ENCODE results near the gene OR6K6.

Gene OR6K6

DNA sequence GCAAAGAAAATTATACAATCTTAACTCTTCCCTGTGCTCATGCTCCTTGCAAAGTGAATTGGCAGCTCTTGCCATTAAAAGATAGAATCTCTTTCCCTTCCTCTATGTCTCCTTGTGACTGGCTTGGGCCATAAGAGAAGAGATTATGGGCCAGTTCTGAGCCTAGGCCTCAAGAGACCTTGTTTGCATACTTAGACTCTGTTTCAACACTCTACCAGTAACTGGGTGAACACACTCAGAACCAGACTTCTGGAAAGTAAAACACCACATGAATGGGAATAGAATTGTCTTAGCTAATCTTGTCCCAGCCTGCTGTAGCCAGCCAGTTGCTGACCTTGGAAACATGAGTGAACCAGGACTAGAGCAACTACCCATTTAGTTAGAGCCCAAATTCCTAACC, 18.7 kb upstream of the OR6K6 start:
- no peak for DNase-seq (ENCODE audit: low read depth, low spot score)
- no peak overlapping the region for H3K4me3 ChIP-seq (ENCODE audit: low read depth, low read length)
- in situ Hi-C loops (cut with HindIII; ENCODE audit: low sequenced_read_pairs): no loop called here
- TF ChIP-seq, protein P1, sequence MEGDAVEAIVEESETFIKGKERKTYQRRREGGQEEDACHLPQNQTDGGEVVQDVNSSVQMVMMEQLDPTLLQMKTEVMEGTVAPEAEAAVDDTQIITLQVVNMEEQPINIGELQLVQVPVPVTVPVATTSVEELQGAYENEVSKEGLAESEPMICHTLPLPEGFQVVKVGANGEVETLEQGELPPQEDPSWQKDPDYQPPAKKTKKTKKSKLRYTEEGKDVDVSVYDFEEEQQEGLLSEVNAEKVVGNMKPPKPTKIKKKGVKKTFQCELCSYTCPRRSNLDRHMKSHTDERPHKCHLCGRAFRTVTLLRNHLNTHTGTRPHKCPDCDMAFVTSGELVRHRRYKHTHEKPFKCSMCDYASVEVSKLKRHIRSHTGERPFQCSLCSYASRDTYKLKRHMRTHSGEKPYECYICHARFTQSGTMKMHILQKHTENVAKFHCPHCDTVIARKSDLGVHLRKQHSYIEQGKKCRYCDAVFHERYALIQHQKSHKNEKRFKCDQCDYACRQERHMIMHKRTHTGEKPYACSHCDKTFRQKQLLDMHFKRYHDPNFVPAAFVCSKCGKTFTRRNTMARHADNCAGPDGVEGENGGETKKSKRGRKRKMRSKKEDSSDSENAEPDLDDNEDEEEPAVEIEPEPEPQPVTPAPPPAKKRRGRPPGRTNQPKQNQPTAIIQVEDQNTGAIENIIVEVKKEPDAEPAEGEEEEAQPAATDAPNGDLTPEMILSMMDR (IDR thresholded peaks at IDR 0.05; ENCODE audit: low read depth, low read length): no peak

DNA sequence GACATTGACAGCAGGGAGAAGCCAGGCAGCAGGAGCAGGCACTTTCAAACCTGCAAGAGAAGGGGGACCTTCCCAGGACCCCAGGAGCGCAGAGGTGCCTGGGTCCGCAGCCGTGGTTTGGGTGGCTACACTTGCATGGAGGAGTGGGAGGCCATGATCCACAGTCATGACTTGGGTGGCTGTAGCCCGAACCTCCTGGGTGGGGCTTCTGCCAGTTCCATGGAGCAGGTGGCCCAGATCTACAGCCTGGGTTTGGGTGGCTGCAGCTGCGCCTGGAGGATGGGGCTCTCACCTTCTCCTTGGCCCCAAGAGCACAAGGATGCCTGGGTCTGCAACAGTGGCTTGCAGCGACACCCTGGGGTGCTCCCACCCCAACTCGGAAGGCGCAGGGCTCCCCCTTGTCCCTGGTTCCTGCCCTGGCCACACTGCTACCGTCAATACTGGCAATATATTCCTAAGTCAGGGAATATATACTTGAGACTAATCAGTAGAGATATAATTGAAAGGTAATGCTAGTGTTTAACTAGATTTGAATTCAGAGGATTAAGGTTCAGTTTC, 2.3 kb upstream of the OR6K6 start:
- TF ChIP-seq, protein P1 (IDR thresholded peaks at IDR 0.05; ENCODE audit: low read depth, low read length): no peak
- DNase-seq (ENCODE audit: low read depth, low spot score): no peak
- H3K4me3 ChIP-seq (ENCODE audit: low read depth, low read length): no peak overlapping the region
- in situ Hi-C loops (cut with HindIII; ENCODE audit: low sequenced_read_pairs): no loop called here

DNA sequence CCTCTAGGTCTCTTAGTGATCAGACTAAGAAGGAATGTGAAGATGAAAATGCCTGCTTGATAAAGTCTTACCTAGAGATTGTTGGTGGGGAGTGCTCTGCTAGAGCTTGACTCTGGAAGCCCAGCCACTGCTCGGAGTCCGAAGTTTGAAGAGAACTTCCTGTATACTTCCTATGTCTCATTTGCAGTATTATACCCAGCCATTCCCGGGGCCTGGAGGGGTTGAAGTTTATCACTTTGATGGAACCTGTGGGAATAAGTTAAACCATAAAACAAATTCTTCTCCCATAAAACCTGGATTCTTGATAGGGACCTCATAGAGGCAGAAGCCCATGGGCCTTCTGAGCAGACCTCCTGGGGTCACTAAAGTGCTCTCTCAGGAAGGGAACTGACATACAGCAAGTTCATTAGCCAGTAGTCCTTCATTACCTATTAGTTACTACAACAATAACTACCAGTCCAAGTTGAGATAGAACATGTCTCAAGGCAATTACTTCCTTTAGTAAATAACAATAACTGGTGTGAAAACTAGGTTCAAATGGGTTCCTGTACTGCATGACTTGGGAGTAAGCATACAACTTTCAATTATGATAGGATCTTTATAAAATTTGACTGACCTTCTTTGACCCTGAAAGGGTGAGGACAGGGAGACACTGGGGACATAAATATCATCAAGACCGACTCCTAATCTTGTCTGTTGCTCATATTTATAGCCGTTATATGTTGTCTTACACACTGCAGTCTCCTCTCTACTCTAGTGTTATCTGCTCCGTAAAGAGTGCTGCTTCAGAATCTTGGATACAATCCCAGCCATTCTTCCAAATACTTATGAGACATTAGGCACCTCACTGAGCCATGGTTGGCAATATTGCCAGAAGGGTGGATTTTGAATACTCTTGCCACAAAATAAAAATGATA, 17.7 kb downstream of the OR6K6 start, which contains the start of gene OR6N1:
Gene OR6N1, minus strand, starts transcription at position 246 of the 917 bp plus-strand sequence. CDS start 5,513 bp downstream, outside the sequence.
- TF ChIP-seq, protein P1 (IDR thresholded peaks at IDR 0.05; ENCODE audit: low read depth, low read length): no peak
- in situ Hi-C loops (cut with HindIII; ENCODE audit: low sequenced_read_pairs): no loop called here
- DNase-seq (ENCODE audit: low read depth, low spot score): no peak
- H3K4me3 ChIP-seq (ENCODE audit: low read depth, low read length): no peak within 1 kb of the TSS

DNA sequence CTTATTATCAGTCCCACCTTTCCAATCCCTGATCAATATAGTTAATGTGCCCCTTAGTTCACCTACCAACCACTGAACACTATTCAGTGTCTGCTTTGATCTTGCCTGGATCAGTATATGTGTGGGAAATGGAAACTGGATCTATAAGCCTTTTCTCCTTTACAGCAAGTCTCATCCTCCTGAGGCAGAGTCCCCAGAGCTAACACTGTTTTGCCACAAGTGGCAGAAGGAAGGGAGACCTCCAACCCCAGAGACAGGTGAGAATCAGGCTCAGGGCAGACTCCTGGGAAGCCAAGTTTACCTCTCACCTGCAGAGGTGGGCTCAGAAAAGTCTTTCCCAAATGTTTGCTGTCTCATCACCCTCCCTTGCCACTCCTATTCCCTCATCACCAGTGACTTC, 26.6 kb downstream of the OR6K6 start, which contains the start of gene OR6N2:
Gene OR6N2, minus strand, starts transcription at position 101 of the 400 bp plus-strand sequence. CDS start 3,569 bp downstream, outside the sequence.
- DNase-seq (ENCODE audit: low read depth, low spot score): no peak
- in situ Hi-C loops (cut with HindIII; ENCODE audit: low sequenced_read_pairs): no loop called here
- TF ChIP-seq, protein P1 (IDR thresholded peaks at IDR 0.05; ENCODE audit: low read depth, low read length): no peak
- no peak within 1 kb of the TSS for H3K4me3 ChIP-seq (ENCODE audit: low read depth, low read length)

DNA sequence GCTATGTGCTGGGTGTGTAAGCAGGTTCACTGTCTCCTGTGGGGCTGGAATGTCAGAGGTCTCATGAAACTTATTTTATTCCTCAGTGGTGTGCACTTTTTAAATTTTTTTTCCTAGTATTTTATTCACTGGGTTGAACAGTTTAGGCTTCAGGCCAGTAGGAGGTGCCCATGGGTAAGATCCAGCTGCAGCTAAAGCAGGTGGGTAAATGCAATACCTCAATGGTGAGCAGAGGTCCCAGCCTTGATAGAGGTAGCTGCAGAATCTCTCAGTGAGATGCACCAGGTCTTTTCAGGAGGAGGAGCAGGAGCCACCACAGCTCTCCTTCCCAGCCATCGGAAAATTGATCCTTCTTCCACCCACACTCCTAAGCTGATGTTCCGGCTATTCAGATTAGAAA, 39.1 kb downstream of the OR6K6 start:
- in situ Hi-C loops (cut with HindIII; ENCODE audit: low sequenced_read_pairs): no loop called here
- DNase-seq (ENCODE audit: low read depth, low spot score): no peak
- TF ChIP-seq, protein P1 (IDR thresholded peaks at IDR 0.05; ENCODE audit: low read depth, low read length): no peak
- no peak overlapping the region for H3K4me3 ChIP-seq (ENCODE audit: low read depth, low read length)

DNA sequence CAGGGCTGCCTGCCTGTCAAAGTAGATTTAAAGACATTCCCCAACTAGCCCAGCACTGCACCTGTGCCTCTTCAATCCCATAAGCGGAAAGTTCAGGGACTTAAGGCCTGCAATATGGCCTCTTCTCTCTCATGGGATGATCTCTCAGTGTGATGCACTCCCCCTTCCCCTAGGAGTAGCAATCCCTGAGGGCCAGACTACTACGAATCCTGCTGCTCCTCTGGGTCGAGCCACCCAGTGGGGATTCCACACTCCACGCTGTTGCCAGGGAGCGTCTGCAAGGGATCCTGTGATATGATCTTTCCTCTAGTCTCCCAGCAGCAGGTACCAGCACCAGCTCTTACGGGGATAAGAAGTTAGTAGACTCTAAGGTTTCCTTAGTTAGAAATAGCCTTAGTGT, 39.7 kb downstream of the OR6K6 start:
- TF ChIP-seq, protein P1 (IDR thresholded peaks at IDR 0.05; ENCODE audit: low read depth, low read length): no peak
- in situ Hi-C loops (cut with HindIII; ENCODE audit: low sequenced_read_pairs): no loop called here
- no peak for DNase-seq (ENCODE audit: low read depth, low spot score)
- no peak overlapping the region for H3K4me3 ChIP-seq (ENCODE audit: low read depth, low read length)

Data from astrocyte of the spinal cord (primary cell).